Mucosa of descending colon (tissue), 3 donors: ENCODE measurements around the gene ZNF77. TPM values are rescaled to one million over a fixed set of nuclear protein-coding genes. Genes with fewer than 3 reads are reported as not detected.
A peak's percentile ranks its signal among the peaks of the same experiment; 100 is the strongest.

Experiments used
- ATAC-seq: fragments of 200-7000 bp; cut with Tn5 transposase; one replicate; pipeline ENCODE4 v1.9.1; 2020; ENCODE audit warnings: mild to moderate bottlenecking, moderate library complexity
- DNase-seq, 3 donors: peaks; one replicate each; pipeline ENCODE4 v3.0.0-alpha.2; 2020
- H3K36me3 ChIP-seq: fragments of 200-600 bp; one replicate; pipeline ENCODE4 v1.8.0; 2021; ENCODE audit warnings: low read depth, mild to moderate bottlenecking
- H3K4me1 ChIP-seq: fragments of 200-600 bp; one replicate; pipeline ENCODE4 v1.8.0; 2021; ENCODE audit warnings: low read depth, mild to moderate bottlenecking
- H3K4me3 ChIP-seq: fragments of 200-600 bp; one replicate; pipeline ENCODE4 v1.8.0; 2021; ENCODE audit warnings: mild to moderate bottlenecking
- H3K9me3 ChIP-seq: fragments of 200-600 bp; one replicate; pipeline ENCODE4 v1.8.0; 2021; ENCODE audit warnings: mild to moderate bottlenecking
- CTCF ChIP-seq: fragments of 200-600 bp; IDR thresholded peaks from one replicate; pipeline ENCODE4 v1.8.0; 2022; ENCODE audit warnings: antibody characterized with exemption, mild to moderate bottlenecking
- intact Hi-C, 2 donors: fragments of 100-400 bp; cut with DNase I in 1 of 2; cut with micrococcal nuclease in 1 of 2; formaldehyde crosslinking; loops; one replicate each; pipeline versions ENCODE4 v1.11.0 to v1.11.1; 2022; cut with DNase I, micrococcal nuclease
- total RNA-seq, 3 donors: library from RNA; stranded (reverse); fragmentation: NEBNext Ultra II Directional in 2 of 3; extraction: Animal tissue kit (Norgen Biotek cat#: 25700) in 2 of 3; gene quantifications; one replicate each; pipeline versions ENCODE4 v1.2.1 to v1.2.4, GENCODE V29; 2021 to 2023
- donor health status: DM: no; HTN: no; CAD: no; lungs with moderate emphysema.
- donor health status: DM: no; HTN: no; CAD: no.
- donor health status: DM: no; HTN: yes; CAD: no.

ZNF77 gene
- total RNA-seq, 3 donors from 2014 or later: 4.1 to 4.5 (median 4.1) TPM

GRCh38 chr19:2926341-2927031 is 18.3 kb downstream of the ZNF77 start:
- TF ChIP-seq CTCF: no peak
- peaks cover 8% of the 10 kb centered on the region for H3K4me1 ChIP-seq
- ATAC-seq: no peak
- H3K4me3 ChIP-seq: no peak overlapping the region
- DNase-seq: no peak
- peaks cover 8% of the 10 kb centered on the region for H3K9me3 ChIP-seq
- H3K36me3 ChIP-seq: no peaks in the 10 kb centered on the region
- intact Hi-C loops: no loop called here

- no peak for TF ChIP-seq CTCF
- Histone ChIP-seq H3K9me3 (no peaks in the 10 kb centered on the region), H3K36me3 (no peaks in the 10 kb centered on the region), H3K4me1 (peaks cover 8% of the 10 kb centered on the region), H3K4me3 (no peak overlapping the region)
- peak; percentile 89 for ATAC-seq
- intact Hi-C loops: no loop called here
- no peak for DNase-seq
Measured at GRCh38 chr19:2923510-2923909, 21.3 kb downstream of the ZNF77 start.

- Histone ChIP-seq H3K9me3 (peaks cover 1% of the 10 kb centered on the region), H3K36me3 (no peaks in the 10 kb centered on the region), H3K4me1 (peaks cover 8% of the 10 kb centered on the region), H3K4me3 (no peak overlapping the region)
- intact Hi-C loops: no loop called here
- TF ChIP-seq CTCF: no peak
- DNase-seq (no peak), ATAC-seq (peak; percentile 76)
Measured at GRCh38 chr19:2922987-2923386, 21.8 kb downstream of the ZNF77 start.

- Histone ChIP-seq H3K4me1 (no peaks in the 10 kb centered on the region), H3K9me3 (peaks cover 20% of the 10 kb centered on the region), H3K4me3 (no peak overlapping the region), H3K36me3 (peaks cover 10% of the 10 kb centered on the region)
- ATAC-seq (no peak), DNase-seq (no peak)
- intact Hi-C loops: no loop called here
- TF ChIP-seq CTCF: no peak
Measured at GRCh38 chr19:2917275-2918184, 27.2 kb downstream of the ZNF77 start.

GRCh38 chr19:2912306-2912705 is 32.5 kb downstream of the ZNF77 start:
- H3K36me3 ChIP-seq: peaks cover 5% of the 10 kb centered on the region
- H3K4me1 ChIP-seq: no peaks in the 10 kb centered on the region
- H3K9me3 ChIP-seq: peaks cover 13% of the 10 kb centered on the region
- ATAC-seq (no peak), DNase-seq (no peak)
- intact Hi-C loops: no loop called here
- no peak for TF ChIP-seq CTCF
- H3K4me3 ChIP-seq: no peak overlapping the region
